OCI-LY3 (cell line): ENCODE measurements around the gene ACADM.
"Not testable (repeated sequence)": the region's sequence is repeated elsewhere in the genome, so short reads cannot be mapped to it uniquely, and the experiment has no call there.

Source experiments
- H2AFZ ChIP-seq: fragments of 200-600, 300-600 bp; shearing (Covaris generic); 2 replicates; pipeline ENCODE4 v1.6.0; 2014; ENCODE audit warnings: antibody characterized with exemption, low read depth, low read length
- H3K27ac ChIP-seq: fragments of 200-600, 300-600 bp; sonication (generic); 2 replicates; pipeline ENCODE4 v1.5.1; 2014; ENCODE audit warnings: mild to moderate bottlenecking, low read length, moderate library complexity, mixed read lengths
- H3K27me3 ChIP-seq: fragments of 200-600, 300-600 bp; sonication (generic); 2 replicates; pipeline ENCODE4 v1.6.1; 2014; ENCODE audit warnings: low read depth, low read length, mixed read lengths
- H3K36me3 ChIP-seq: fragments of 200-600, 300-600 bp; sonication (generic); replicated peaks from 2 replicates; pipeline ENCODE3; 2014; ENCODE audit warnings: low read depth, low read length, mixed read lengths
- H3K4me1 ChIP-seq: fragments of 300-600, 200-600 bp; sonication (generic); 2 replicates; pipeline ENCODE4 v1.6.1; 2014; ENCODE audit warnings: low read length, mixed read lengths
- H3K4me2 ChIP-seq: fragments of 200-600, 300-600 bp; sonication (generic); 2 replicates; pipeline ENCODE4 v1.6.1; 2014; ENCODE audit warnings: low read length, mixed read lengths
- H3K4me3 ChIP-seq: fragments of 300-600, 200-600 bp; sonication (generic); 2 replicates; pipeline ENCODE4 v1.5.1; 2014; ENCODE audit warnings: antibody characterized with exemption, mild to moderate bottlenecking, low read length, moderate library complexity
- H3K79me2 ChIP-seq: fragments of 300-600, 200-600 bp; shearing (Covaris generic); 2 replicates; pipeline ENCODE4 v1.6.1; 2014; ENCODE audit warnings: mild to moderate bottlenecking, low read length, mixed read lengths
- H3K9ac ChIP-seq: fragments of 300-600, 200-600 bp; shearing (Covaris generic); 2 replicates; pipeline ENCODE4 v1.6.0; 2014; ENCODE audit warnings: mild to moderate bottlenecking, low read length, moderate library complexity
- H3K9me3 ChIP-seq: fragments of 200-600, 300-600 bp; shearing (Covaris generic); 2 replicates; pipeline ENCODE4 v1.6.1; 2014; ENCODE audit warnings: low read length, mixed read lengths; ENCODE audit not compliant: insufficient read depth
- H4K20me1 ChIP-seq: fragments of 200-600, 300-600 bp; sonication (generic); 2 replicates; pipeline ENCODE4 v1.6.1; 2016; ENCODE audit warnings: low read length, mixed read lengths; ENCODE audit not compliant: insufficient read depth
- EZH2phosphoT487 ChIP-seq: fragments of 200-600 bp; shearing (Covaris generic); IDR thresholded peaks from 2 replicates; pipeline ENCODE4 v1.6.1; 2018; ENCODE audit warnings: antibody characterized with exemption, mixed run types, low read depth
- TF ChIP-seq, protein P1 (sequence below): fragments of 200-600, 300-600 bp; sonication (generic); IDR thresholded peaks from 2 replicates; pipeline ENCODE4 v1.5.1; 2014; ENCODE audit warnings: antibody characterized with exemption, low read length, low read depth

Gene ACADM

DNA sequence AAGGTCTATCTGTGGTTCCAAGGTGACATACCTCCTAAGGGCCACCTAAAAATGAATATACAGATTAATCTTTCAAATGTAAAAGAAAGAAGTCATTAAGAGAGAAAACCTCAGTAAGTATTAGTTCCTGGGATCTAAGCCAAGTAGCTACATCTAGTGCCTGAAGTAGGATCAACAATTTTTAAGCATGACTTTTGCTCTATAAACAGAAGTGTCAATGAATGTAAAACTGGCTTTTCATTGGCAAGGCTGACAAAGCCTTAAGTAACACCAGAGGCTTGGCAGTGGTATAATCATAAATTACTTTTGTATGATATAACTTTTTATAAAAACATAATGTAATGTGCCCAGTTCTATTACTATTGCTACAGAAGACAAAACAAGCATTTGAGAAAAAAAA lies 12.2 kb upstream of the ACADM start:
- Histone ChIP-seq H2AFZ (no peak overlapping the region), H3K27ac (no peak overlapping the region), H4K20me1 (no peaks in the 10 kb centered on the region), H3K36me3 (no peaks in the 10 kb centered on the region), H3K9ac (no peak overlapping the region), H3K4me3 (no peak overlapping the region), H3K27me3 (no peaks in the 10 kb centered on the region), H3K9me3 (no peaks in the 10 kb centered on the region), H3K79me2 (no peaks in the 10 kb centered on the region), H3K4me2 (no peak overlapping the region), H3K4me1 (no peaks in the 10 kb centered on the region)
- TF ChIP-seq EZH2phosphoT487 = no peak
- TF ChIP-seq, protein P1, sequence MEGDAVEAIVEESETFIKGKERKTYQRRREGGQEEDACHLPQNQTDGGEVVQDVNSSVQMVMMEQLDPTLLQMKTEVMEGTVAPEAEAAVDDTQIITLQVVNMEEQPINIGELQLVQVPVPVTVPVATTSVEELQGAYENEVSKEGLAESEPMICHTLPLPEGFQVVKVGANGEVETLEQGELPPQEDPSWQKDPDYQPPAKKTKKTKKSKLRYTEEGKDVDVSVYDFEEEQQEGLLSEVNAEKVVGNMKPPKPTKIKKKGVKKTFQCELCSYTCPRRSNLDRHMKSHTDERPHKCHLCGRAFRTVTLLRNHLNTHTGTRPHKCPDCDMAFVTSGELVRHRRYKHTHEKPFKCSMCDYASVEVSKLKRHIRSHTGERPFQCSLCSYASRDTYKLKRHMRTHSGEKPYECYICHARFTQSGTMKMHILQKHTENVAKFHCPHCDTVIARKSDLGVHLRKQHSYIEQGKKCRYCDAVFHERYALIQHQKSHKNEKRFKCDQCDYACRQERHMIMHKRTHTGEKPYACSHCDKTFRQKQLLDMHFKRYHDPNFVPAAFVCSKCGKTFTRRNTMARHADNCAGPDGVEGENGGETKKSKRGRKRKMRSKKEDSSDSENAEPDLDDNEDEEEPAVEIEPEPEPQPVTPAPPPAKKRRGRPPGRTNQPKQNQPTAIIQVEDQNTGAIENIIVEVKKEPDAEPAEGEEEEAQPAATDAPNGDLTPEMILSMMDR = no peak

DNA sequence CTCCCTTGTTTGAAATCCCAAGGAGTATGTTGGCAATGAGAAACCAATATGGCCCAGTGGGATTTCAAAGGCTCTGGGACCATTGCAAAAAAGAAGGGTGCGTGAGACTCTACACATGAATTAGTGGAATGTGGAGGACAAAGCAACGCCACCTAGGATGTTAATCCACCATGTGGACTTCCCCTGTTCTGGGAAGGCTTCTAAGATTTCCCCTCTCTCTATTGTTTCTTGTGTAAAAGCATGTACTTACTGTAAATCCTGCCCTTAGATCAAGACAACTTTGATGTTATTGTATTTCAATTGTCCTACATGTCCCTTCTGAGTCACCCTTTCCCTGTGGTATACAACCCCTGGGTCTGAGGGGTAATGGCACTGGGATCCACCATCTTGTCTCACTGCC lies 4.7 kb upstream of the ACADM start:
- Histone ChIP-seq H3K27ac (no peak overlapping the region), H3K9me3 (no peaks in the 10 kb centered on the region), H3K4me3 (no peak overlapping the region), H3K9ac (no peak overlapping the region), H3K27me3 (no peaks in the 10 kb centered on the region), H3K4me1 (peaks cover 5% of the 10 kb centered on the region), H3K79me2 (peaks cover 3% of the 10 kb centered on the region; the same call in 1 of the 2 replicates), H3K36me3 (no peaks in the 10 kb centered on the region), H3K4me2 (no peak overlapping the region), H4K20me1 (no peaks in the 10 kb centered on the region), H2AFZ (no peak overlapping the region)
- TF ChIP-seq EZH2phosphoT487 = no peak
- TF ChIP-seq, protein P1 = no peak

DNA sequence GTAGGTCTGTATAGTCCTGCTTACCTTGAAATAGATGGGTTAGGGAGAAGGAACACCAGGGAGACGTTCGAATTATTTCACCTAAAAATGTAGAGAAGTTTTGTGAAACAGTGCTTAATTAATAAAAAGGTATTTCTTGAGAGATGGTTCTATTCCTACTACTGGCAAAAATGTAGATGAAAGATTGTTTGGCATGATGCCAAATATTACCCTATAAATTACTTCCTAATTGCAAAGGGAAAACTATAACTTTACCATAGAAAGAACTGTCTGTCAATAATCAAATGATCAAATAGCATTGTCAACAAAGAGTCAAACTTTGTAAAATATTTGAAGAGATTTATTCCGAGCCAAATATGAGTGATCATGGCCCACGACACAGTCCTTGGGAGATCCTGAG lies 4.2 kb upstream of the ACADM start:
- H3K27me3 ChIP-seq = no peaks in the 10 kb centered on the region
- H3K36me3 ChIP-seq = no peaks in the 10 kb centered on the region
- H3K4me1 ChIP-seq = peaks cover 6% of the 10 kb centered on the region
- no peaks in the 10 kb centered on the region for H3K9me3 ChIP-seq
- H3K4me3 ChIP-seq = no peak overlapping the region
- H3K4me2 ChIP-seq = no peak overlapping the region
- H3K27ac ChIP-seq = no peak overlapping the region
- no peak overlapping the region for H3K9ac ChIP-seq
- TF ChIP-seq EZH2phosphoT487 = no peak
- TF ChIP-seq, protein P1 = no peak
- peaks cover 8% of the 10 kb centered on the region for H3K79me2 ChIP-seq
- no peak overlapping the region for H2AFZ ChIP-seq
- H4K20me1 ChIP-seq = no peaks in the 10 kb centered on the region

DNA sequence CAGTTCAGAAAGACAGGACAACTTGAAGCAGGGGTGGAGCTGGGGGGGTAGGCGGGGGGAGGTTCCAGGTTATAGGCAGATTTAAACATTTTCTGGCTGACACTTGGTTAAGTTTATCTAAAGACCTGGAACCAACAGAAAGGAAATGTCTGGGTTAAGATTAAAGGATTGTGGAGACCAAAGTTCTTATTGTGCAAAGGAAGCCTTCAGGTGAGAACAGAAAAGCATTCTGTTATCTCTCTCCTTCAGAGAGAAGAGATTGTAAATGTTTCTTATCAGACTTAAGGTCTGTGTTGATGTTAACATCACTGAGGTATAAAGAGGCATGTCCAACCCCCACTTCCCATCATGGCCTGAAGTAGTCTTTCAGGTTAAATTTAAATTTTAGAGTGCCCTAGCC lies 3.7 kb upstream of the ACADM start:
- H3K4me1 ChIP-seq = peaks cover 9% of the 10 kb centered on the region
- no peaks in the 10 kb centered on the region for H3K27me3 ChIP-seq
- no peak overlapping the region for H3K4me3 ChIP-seq
- no peaks in the 10 kb centered on the region for H3K9me3 ChIP-seq
- H3K9ac ChIP-seq = no peak overlapping the region
- TF ChIP-seq EZH2phosphoT487 = no peak
- TF ChIP-seq, protein P1 = no peak
- peaks cover 13% of the 10 kb centered on the region for H3K79me2 ChIP-seq
- no peak overlapping the region for H2AFZ ChIP-seq
- no peaks in the 10 kb centered on the region for H3K36me3 ChIP-seq
- no peaks in the 10 kb centered on the region for H4K20me1 ChIP-seq
- H3K27ac ChIP-seq = no peak overlapping the region
- H3K4me2 ChIP-seq = no peak overlapping the region

DNA sequence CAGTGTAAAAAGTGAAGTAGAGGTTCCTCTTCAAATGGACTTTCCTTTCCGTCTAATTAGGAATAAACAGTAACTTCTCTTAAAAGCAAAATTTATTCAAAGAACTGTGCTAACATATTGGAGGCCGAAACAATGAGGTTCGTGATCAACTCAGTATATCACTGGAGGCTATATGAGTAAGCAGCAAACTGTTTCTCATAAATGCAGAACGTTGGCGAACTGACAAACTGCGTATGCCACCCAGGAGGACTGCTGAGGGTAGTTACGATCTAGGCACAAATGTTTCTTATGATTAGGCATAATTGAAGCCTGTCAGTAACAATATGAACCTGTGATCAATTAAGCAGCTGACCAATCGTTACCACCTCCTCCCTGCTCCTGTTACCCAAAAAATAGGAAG lies 2.3 kb upstream of the ACADM start:
- not testable (repeated sequence) for H3K4me2 ChIP-seq, H4K20me1 ChIP-seq, H3K27ac ChIP-seq, H3K4me3 ChIP-seq, H3K9ac ChIP-seq, H3K9me3 ChIP-seq, H2AFZ ChIP-seq, H3K36me3 ChIP-seq, H3K27me3 ChIP-seq
- peaks cover 21% of the 10 kb centered on the region for H3K4me1 ChIP-seq
- H3K79me2 ChIP-seq = peaks cover 21% of the 10 kb centered on the region
